Natural killer cell treated with Interleukin-12 subunit alpha and Interleukin-12 subunit beta and Interleukin-15 and Interleukin-18, amount 100 ng/mL, for 72 hours (primary cell): ENCODE results near the gene CDK14. TPM values are rescaled to one million over a fixed set of nuclear protein-coding genes. Genes with fewer than 3 reads are reported as not detected.

Experiments
- ATAC-seq, 2 donors: fragments of 150-1000 bp; cut with Tn5 transposase in 1 of 2; sonication (Bioruptor Pico), chemical (Tn5 transposase) in 1 of 2; 2 replicates each; pipeline ENCODE4 v1.10.0; 2021
- DNase-seq: peaks from one replicate; pipeline ENCODE4 v3.0.0; 2022; ENCODE audit warnings: low spot score
- H3K27ac Mint-ChIP-seq, 2 donors: 1 replicate in 1 of 2; 2 replicates in 1 of 2; pipeline ENCODE4 v1.8.0; 2022; ENCODE audit warnings: mixed read lengths in 2 of 2, mild to moderate bottlenecking in 1 of 2, moderate library complexity in 1 of 2
- H3K27me3 Mint-ChIP-seq, 2 donors: 1 replicate in 1 of 2; 2 replicates in 1 of 2; pipeline ENCODE4 v1.8.0; 2022; ENCODE audit warnings: mixed read lengths in 2 of 2
- H3K36me3 Mint-ChIP-seq: one replicate; pipeline ENCODE4 v1.8.0; 2022; ENCODE audit warnings: mixed read lengths
- H3K4me1 Mint-ChIP-seq, 2 donors: 1 replicate in 1 of 2; 2 replicates in 1 of 2; pipeline ENCODE4 v1.8.0; 2022; ENCODE audit warnings: low read depth in 2 of 2, mixed read lengths in 2 of 2, mild to moderate bottlenecking in 1 of 2
- H3K4me3 Mint-ChIP-seq: one replicate; pipeline ENCODE4 v1.8.0; 2022; ENCODE audit warnings: mixed read lengths
- H3K9me3 Mint-ChIP-seq: 2 replicates; pipeline ENCODE4 v1.8.0; 2022; ENCODE audit warnings: mixed read lengths
- total RNA-seq, 2 donors: library from RNA; stranded (reverse); gene quantifications; one replicate each; pipeline ENCODE4 v1.2.3, GENCODE V29; 2022

The CDK14 gene
- total RNA-seq, 2 donors from 2014 or later = 0.76 to 2.8 TPM

- ATAC-seq (no peak), DNase-seq (no peak)
- H3K4me3 Mint-ChIP-seq = no peak overlapping the region
- H3K36me3 Mint-ChIP-seq = no peaks in the 10 kb centered on the region
- H3K9me3 Mint-ChIP-seq = no peaks in the 10 kb centered on the region
- no peaks in the 10 kb centered on the region for H3K4me1 Mint-ChIP-seq
- no peaks in the 10 kb centered on the region for H3K27me3 Mint-ChIP-seq
- no peak overlapping the region for H3K27ac Mint-ChIP-seq
Observed at GRCh38 chr7:91212582-91212981, 616.5 kb downstream of the CDK14 start.

- H3K27me3 Mint-ChIP-seq = no peaks in the 10 kb centered on the region
- no peak overlapping the region for H3K27ac Mint-ChIP-seq
- DNase-seq (no peak), ATAC-seq (no peak)
- no peaks in the 10 kb centered on the region for H3K36me3 Mint-ChIP-seq
- no peak overlapping the region for H3K4me3 Mint-ChIP-seq
- no peaks in the 10 kb centered on the region for H3K4me1 Mint-ChIP-seq
- no peaks in the 10 kb centered on the region for H3K9me3 Mint-ChIP-seq
Observed at GRCh38 chr7:91226411-91226810, 630.3 kb downstream of the CDK14 start.

GRCh38 chr7:91228327-91228726 is 632.2 kb downstream of the CDK14 start:
- DNase-seq = no peak
- H3K27ac Mint-ChIP-seq = no peak overlapping the region
- H3K4me3 Mint-ChIP-seq = no peak overlapping the region
- no peaks in the 10 kb centered on the region for H3K4me1 Mint-ChIP-seq
- no peaks in the 10 kb centered on the region for H3K27me3 Mint-ChIP-seq
- H3K9me3 Mint-ChIP-seq = no peaks in the 10 kb centered on the region
- ATAC-seq = no peak
- no peaks in the 10 kb centered on the region for H3K36me3 Mint-ChIP-seq

GRCh38 chr7:91228927-91229558 is 632.9 kb downstream of the CDK14 start:
- no peaks in the 10 kb centered on the region for H3K36me3 Mint-ChIP-seq
- H3K4me1 Mint-ChIP-seq = no peaks in the 10 kb centered on the region
- DNase-seq = no peak
- no peak overlapping the region for H3K4me3 Mint-ChIP-seq
- no peak overlapping the region for H3K27ac Mint-ChIP-seq
- no peak for ATAC-seq
- H3K9me3 Mint-ChIP-seq = no peaks in the 10 kb centered on the region
- H3K27me3 Mint-ChIP-seq = no peaks in the 10 kb centered on the region

GRCh38 chr7:91230100-91230499 is 634.0 kb downstream of the CDK14 start:
- no peaks in the 10 kb centered on the region for H3K4me1 Mint-ChIP-seq
- H3K27me3 Mint-ChIP-seq = no peaks in the 10 kb centered on the region
- no peak overlapping the region for H3K4me3 Mint-ChIP-seq
- H3K36me3 Mint-ChIP-seq = no peaks in the 10 kb centered on the region
- ATAC-seq (no peak), DNase-seq (no peak)
- no peak overlapping the region for H3K27ac Mint-ChIP-seq
- H3K9me3 Mint-ChIP-seq = no peaks in the 10 kb centered on the region

- ATAC-seq (no peak), DNase-seq (no peak)
- H3K4me1 Mint-ChIP-seq = no peaks in the 10 kb centered on the region
- H3K9me3 Mint-ChIP-seq = no peaks in the 10 kb centered on the region
- no peak overlapping the region for H3K4me3 Mint-ChIP-seq
- no peaks in the 10 kb centered on the region for H3K27me3 Mint-ChIP-seq
- no peaks in the 10 kb centered on the region for H3K36me3 Mint-ChIP-seq
- H3K27ac Mint-ChIP-seq = no peak overlapping the region
Observed at GRCh38 chr7:91230503-91230902, 634.4 kb downstream of the CDK14 start.

GRCh38 chr7:91233212-91233611 is 637.1 kb downstream of the CDK14 start:
- no peak for ATAC-seq
- no peak overlapping the region for H3K4me3 Mint-ChIP-seq
- DNase-seq = no peak
- no peaks in the 10 kb centered on the region for H3K36me3 Mint-ChIP-seq
- no peaks in the 10 kb centered on the region for H3K27me3 Mint-ChIP-seq
- no peaks in the 10 kb centered on the region for H3K4me1 Mint-ChIP-seq
- no peak overlapping the region for H3K27ac Mint-ChIP-seq
- no peaks in the 10 kb centered on the region for H3K9me3 Mint-ChIP-seq

GRCh38 chr7:91235211-91235832 is 639.2 kb downstream of the CDK14 start:
- Mint-ChIP-seq H3K9me3 (no peaks in the 10 kb centered on the region), H3K27me3 (no peaks in the 10 kb centered on the region), H3K27ac (no peak overlapping the region), H3K36me3 (no peaks in the 10 kb centered on the region), H3K4me1 (peaks cover 0 to 5% of the 10 kb centered on the region in 2 donors), H3K4me3 (no peak overlapping the region)
- no peak for ATAC-seq
- DNase-seq = no peak

- Mint-ChIP-seq H3K27me3 (no peaks in the 10 kb centered on the region), H3K4me1 (peaks cover 0 to 5% of the 10 kb centered on the region in 2 donors), H3K4me3 (no peak overlapping the region), H3K27ac (no peak overlapping the region), H3K36me3 (no peaks in the 10 kb centered on the region), H3K9me3 (no peaks in the 10 kb centered on the region)
- DNase-seq (no peak), ATAC-seq (no peak)
Observed at GRCh38 chr7:91239171-91239604, 643.1 kb downstream of the CDK14 start.

GRCh38 chr7:91239772-91240171 is 643.7 kb downstream of the CDK14 start:
- DNase-seq (no peak), ATAC-seq (no peak)
- H3K4me3 Mint-ChIP-seq = no peak overlapping the region
- no peaks in the 10 kb centered on the region for H3K9me3 Mint-ChIP-seq
- H3K27me3 Mint-ChIP-seq = no peaks in the 10 kb centered on the region
- H3K27ac Mint-ChIP-seq = no peak overlapping the region
- peaks cover 0 to 5% of the 10 kb centered on the region in 2 donors for H3K4me1 Mint-ChIP-seq
- no peaks in the 10 kb centered on the region for H3K36me3 Mint-ChIP-seq

- Mint-ChIP-seq H3K9me3 (no peaks in the 10 kb centered on the region), H3K36me3 (no peaks in the 10 kb centered on the region), H3K4me3 (no peak overlapping the region), H3K4me1 (peaks cover 0 to 5% of the 10 kb centered on the region in 2 donors), H3K27me3 (no peaks in the 10 kb centered on the region), H3K27ac (no peak overlapping the region)
- ATAC-seq (no peak), DNase-seq (no peak)
Observed at GRCh38 chr7:91240376-91240941, 644.3 kb downstream of the CDK14 start.

GRCh38 chr7:91242097-91242844 is 646.1 kb downstream of the CDK14 start:
- Mint-ChIP-seq H3K9me3 (no peaks in the 10 kb centered on the region), H3K27me3 (no peaks in the 10 kb centered on the region), H3K4me1 (peaks cover 0 to 5% of the 10 kb centered on the region in 2 donors), H3K4me3 (no peak overlapping the region), H3K36me3 (no peaks in the 10 kb centered on the region), H3K27ac (no peak overlapping the region)
- ATAC-seq = no peak
- DNase-seq = no peak

GRCh38 chr7:91243591-91244301 is 647.6 kb downstream of the CDK14 start:
- DNase-seq (no peak), ATAC-seq (no peak)
- Mint-ChIP-seq H3K27ac (no peak overlapping the region), H3K27me3 (no peaks in the 10 kb centered on the region), H3K9me3 (no peaks in the 10 kb centered on the region), H3K4me3 (no peak overlapping the region), H3K4me1 (peaks cover 0 to 5% of the 10 kb centered on the region in 2 donors), H3K36me3 (no peaks in the 10 kb centered on the region)
